Karpas-422 (cell line): Measurements from ENCODE around the gene BLID. TPM values are rescaled to one million over a fixed set of nuclear protein-coding genes. Genes with fewer than 3 reads are reported as not detected.

ENCODE experiments used
- DNase-seq: peaks from one replicate; pipeline ENCODE4 v3.0.0-alpha.2; 2015
- H2AFZ ChIP-seq: fragments of 200-600 bp; sonication (generic); 2 replicates; pipeline ENCODE4 v1.6.1; 2014; ENCODE audit warnings: antibody characterized with exemption, low read length, mixed read lengths
- H3K27ac ChIP-seq: fragments of 200-600 bp; sonication (generic); 2 replicates; pipeline ENCODE4 v1.5.1; 2014; ENCODE audit warnings: mild to moderate bottlenecking, low read length, moderate library complexity
- H3K27me3 ChIP-seq: fragments of 200-600 bp; sonication (generic); 2 replicates; pipeline ENCODE4 v1.6.1; 2014; ENCODE audit warnings: low read length, mixed read lengths
- H3K36me3 ChIP-seq: fragments of 200-600 bp; sonication (generic); 2 replicates; pipeline ENCODE4 v1.6.1; 2014; ENCODE audit warnings: low read length, mixed read lengths; ENCODE audit not compliant: insufficient read depth
- H3K4me1 ChIP-seq: fragments of 200-600 bp; sonication (generic); 2 replicates; pipeline ENCODE4 v1.6.1; 2014; ENCODE audit warnings: mild to moderate bottlenecking, low read length, mixed read lengths
- H3K4me2 ChIP-seq: fragments of 200-600 bp; sonication (generic); 2 replicates; pipeline ENCODE4 v1.6.1; 2014; ENCODE audit warnings: low read length, low read depth, mild to moderate bottlenecking; ENCODE audit not compliant: poor library complexity, severe bottlenecking
- H3K4me3 ChIP-seq: fragments of 200-600 bp; sonication (generic); 2 replicates; pipeline ENCODE4 v1.5.1; 2014; ENCODE audit warnings: mild to moderate bottlenecking, antibody characterized with exemption, low read length, mixed read lengths
- H3K79me2 ChIP-seq: fragments of 200-600 bp; sonication (generic); 2 replicates; pipeline ENCODE4 v1.6.1; 2014; ENCODE audit warnings: mild to moderate bottlenecking, low read length, mixed read lengths
- H3K9ac ChIP-seq: fragments of 200-600 bp; sonication (generic); 2 replicates; pipeline ENCODE4 v1.6.0; 2014; ENCODE audit warnings: low read length
- H3K9me2 ChIP-seq: fragments of 200-600 bp; sonication (generic), shearing (Covaris generic); replicated peaks from 2 replicates; pipeline ENCODE4 v1.6.0; 2014; ENCODE audit warnings: mild to moderate bottlenecking, low read length, moderate library complexity; ENCODE audit not compliant: insufficient read depth
- H3K9me3 ChIP-seq: fragments of 300-700, 200-600 bp; sonication (generic); 2 replicates; pipeline ENCODE4 v1.6.1; 2014; ENCODE audit warnings: low read length, mixed read lengths
- H4K20me1 ChIP-seq: fragments of 200-600 bp; sonication (generic); 2 replicates; pipeline ENCODE4 v1.6.1; 2014; ENCODE audit warnings: mild to moderate bottlenecking, antibody characterized with exemption, low read length, low read depth; ENCODE audit not compliant: insufficient read depth
- total RNA-seq: library from RNA; depleted of rRNA; stranded (reverse); fragments of >200 nt; shearing (Covaris generic); gene quantifications from 2 replicates; pipeline ENCODE4 v1.2.3, GENCODE V29; 2014; ENCODE audit warnings: low replicate concordance

Gene BLID
- total RNA-seq, 1 experiment from 2014 or later = not detected

DNA sequence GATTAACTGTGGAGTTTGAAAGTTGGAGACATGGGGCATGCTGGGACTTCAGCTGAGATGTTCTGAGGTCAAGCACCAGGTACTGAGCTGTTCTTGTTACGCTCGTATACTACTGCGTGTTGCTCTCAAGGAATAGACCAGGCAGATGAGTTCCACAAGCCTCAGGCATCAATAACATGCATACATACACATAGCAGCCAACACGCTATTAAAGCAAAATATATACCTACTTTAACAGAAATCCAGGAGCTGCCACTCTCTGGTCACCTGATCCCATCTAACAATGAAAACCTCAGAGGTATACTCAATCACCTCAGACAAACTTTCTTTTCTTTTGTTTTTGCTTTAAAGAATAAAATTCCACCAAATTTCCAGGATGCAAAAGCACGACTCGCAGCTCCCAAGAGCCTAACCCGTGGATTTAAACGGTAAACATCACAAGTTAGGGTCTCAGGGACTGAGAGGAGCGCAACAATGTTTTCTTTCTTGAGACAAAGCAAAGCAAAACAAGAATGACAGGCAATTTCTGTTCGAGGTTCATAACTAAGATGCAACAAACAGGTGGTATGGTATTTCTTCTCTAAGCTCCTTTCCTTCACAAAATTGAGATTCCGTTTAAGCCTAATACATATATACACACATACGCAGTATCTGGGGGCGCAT, 16.5 kb downstream of the BLID start:
- H3K9me2 ChIP-seq = no peaks in the 10 kb centered on the region
- H3K36me3 ChIP-seq = no peaks in the 10 kb centered on the region
- no peak overlapping the region for H3K4me2 ChIP-seq
- no peaks in the 10 kb centered on the region for H3K79me2 ChIP-seq
- H3K9ac ChIP-seq = no peak overlapping the region
- DNase-seq = no peak
- no peaks in the 10 kb centered on the region for H3K27me3 ChIP-seq
- no peaks in the 10 kb centered on the region for H3K9me3 ChIP-seq
- no peak overlapping the region for H3K4me3 ChIP-seq
- H3K4me1 ChIP-seq = no peaks in the 10 kb centered on the region
- no peaks in the 10 kb centered on the region for H4K20me1 ChIP-seq
- no peak overlapping the region for H2AFZ ChIP-seq
- H3K27ac ChIP-seq = no peak overlapping the region

DNA sequence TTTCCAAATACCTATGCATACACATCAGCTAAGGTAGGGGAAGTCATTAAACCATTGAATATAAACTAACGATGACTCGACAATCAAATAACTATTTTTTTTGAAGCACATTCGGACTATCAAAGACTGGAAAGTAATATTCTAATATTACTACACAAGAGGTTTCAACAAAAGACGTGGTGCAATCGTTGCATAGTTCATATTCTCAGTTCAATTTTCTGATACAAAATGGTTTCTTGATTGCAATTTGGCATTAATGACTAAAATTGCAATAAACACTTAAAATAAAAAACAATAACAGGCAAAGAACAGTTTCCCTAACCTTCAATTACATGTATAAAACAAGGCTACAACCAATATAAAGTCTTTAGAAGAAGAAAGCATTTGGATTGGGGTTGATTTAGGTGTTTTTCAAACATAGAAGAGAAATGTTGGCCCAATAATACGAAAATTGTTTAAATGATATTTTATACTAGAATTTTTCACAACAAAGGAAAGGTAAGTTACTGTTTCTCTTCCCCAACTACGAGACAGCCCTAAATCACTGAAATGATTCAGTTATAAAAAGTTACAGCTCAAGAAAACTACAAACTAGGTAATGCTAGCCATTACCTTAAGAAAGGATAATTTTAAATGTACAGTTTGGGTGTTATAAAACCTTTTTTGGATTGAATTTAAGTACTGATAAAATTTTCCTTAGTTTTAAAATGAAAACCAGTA, 17.6 kb downstream of the BLID start:
- no peak for DNase-seq
- H3K4me2 ChIP-seq = no peak overlapping the region

DNA sequence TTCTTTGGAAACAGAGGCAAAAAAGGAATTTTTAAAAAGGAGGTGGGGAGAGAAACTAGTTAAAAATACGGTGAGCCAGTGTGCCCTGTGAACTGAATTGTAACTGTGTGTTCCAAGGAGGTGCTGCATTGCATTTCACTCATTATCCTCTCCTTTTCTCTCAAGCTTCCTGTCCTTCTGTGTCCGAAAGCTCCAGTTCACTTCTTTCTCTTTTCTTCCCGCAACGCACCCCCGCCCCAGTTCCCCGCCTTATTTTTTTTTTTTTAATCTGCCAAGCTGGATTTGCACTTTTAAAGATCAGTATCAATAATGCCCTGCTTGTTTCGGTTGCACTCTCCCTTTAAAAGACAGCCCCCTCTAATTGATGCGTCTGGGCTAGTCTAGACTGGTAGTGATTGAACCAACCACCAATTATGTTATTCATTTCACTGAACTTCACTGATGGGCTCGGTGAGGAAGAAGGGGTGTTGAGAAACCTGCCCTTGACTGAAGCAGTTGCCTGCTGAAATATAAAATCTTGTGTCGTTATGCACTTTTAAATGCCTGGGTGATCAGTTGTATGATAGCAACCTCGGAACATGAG, 18.5 kb downstream of the BLID start:
- no peak for DNase-seq
- H3K9me2 ChIP-seq = no peaks in the 10 kb centered on the region
- no peak overlapping the region for H3K4me2 ChIP-seq
- no peaks in the 10 kb centered on the region for H3K4me1 ChIP-seq
- no peaks in the 10 kb centered on the region for H3K79me2 ChIP-seq
- no peak overlapping the region for H2AFZ ChIP-seq
- no peaks in the 10 kb centered on the region for H4K20me1 ChIP-seq
- no peak overlapping the region for H3K27ac ChIP-seq
- H3K36me3 ChIP-seq = no peaks in the 10 kb centered on the region
- H3K9me3 ChIP-seq = no peaks in the 10 kb centered on the region
- no peak overlapping the region for H3K4me3 ChIP-seq
- H3K9ac ChIP-seq = no peak overlapping the region
- no peaks in the 10 kb centered on the region for H3K27me3 ChIP-seq

More for the DNA sequence above, 17.6 kb downstream of the BLID start:
- H3K36me3 ChIP-seq = no peaks in the 10 kb centered on the region
- H3K9me2 ChIP-seq = no peaks in the 10 kb centered on the region
- no peaks in the 10 kb centered on the region for H3K27me3 ChIP-seq
- H2AFZ ChIP-seq = no peak overlapping the region
- H3K79me2 ChIP-seq = no peaks in the 10 kb centered on the region
- no peak overlapping the region for H3K4me3 ChIP-seq
- H3K9ac ChIP-seq = no peak overlapping the region
- H3K4me1 ChIP-seq = no peaks in the 10 kb centered on the region
- no peaks in the 10 kb centered on the region for H4K20me1 ChIP-seq
- H3K9me3 ChIP-seq = no peaks in the 10 kb centered on the region
- no peak overlapping the region for H3K27ac ChIP-seq

DNA sequence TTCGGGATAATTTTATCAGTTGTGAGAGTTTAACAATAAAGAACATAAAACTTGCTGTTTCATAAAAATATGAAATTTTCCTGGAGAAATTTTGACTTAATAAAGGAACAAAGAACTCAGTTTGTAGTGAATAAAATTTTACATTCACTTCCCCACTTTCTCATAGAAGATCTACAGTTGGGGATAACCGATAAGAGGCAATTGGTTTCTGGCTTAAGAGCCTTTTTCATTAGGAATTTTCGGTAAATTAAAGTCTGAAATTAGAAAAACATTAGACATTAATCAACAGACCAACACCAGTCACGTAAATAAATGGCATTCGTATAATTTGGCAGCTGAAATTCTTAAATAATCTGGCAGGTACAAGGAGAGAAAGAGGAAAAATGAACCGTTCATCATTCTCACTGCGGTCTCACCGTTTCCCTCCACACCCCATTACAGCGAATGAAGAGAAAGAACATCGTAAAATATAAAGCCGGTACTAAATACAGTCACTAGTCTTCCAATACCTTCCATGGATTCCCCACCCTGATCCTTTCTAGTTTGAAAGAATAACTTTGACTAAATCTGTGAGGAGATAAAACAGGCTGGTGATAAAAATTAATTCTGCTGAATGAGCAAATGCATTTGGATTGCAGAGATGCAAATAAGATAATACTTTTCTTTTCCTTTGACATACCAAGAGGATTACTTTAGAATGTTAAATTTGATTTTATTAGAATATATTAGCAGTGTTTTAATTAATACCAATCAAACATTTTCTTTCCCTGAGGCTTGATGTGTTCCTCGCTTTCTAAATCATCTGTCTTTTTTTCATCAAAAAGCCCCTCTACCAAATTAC, 19.5 kb downstream of the BLID start:
- no peak overlapping the region for H2AFZ ChIP-seq
- no peaks in the 10 kb centered on the region for H3K79me2 ChIP-seq
- no peaks in the 10 kb centered on the region for H3K36me3 ChIP-seq
- no peaks in the 10 kb centered on the region for H3K4me1 ChIP-seq
- H3K9ac ChIP-seq = no peak overlapping the region
- no peaks in the 10 kb centered on the region for H3K9me2 ChIP-seq
- H3K27me3 ChIP-seq = no peaks in the 10 kb centered on the region
- no peak overlapping the region for H3K4me3 ChIP-seq
- no peak overlapping the region for H3K27ac ChIP-seq
- H4K20me1 ChIP-seq = no peaks in the 10 kb centered on the region
- no peak for DNase-seq
- no peak overlapping the region for H3K4me2 ChIP-seq
- H3K9me3 ChIP-seq = no peaks in the 10 kb centered on the region

DNA sequence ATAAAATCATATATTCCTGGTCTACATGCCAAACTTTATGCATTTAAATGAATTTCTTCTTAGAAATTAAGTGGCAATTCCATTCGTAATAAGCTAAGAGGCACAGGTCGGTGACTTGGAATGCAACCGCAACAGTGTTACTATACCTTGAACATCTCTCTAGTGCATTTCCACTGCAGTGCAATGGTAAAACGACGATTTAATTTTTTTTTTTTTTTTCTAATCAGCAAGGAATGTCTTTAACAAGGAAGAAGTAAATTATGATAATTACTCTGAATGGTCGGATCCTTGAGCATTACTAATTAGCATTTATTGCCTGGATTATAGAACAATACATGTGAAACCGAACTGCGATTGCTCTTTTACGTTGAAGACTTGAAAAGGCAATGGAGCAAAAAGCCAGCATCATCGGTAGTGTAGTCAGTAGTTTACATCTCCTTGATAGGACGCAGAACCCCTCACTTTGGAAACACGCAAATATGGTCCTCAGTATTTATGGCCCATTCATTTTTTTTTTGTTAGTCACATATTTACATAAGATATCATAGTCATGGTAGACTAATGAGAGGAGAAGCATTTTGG, 20.2 kb downstream of the BLID start:
- Histone ChIP-seq H3K9me2 (no peaks in the 10 kb centered on the region), H3K4me1 (no peaks in the 10 kb centered on the region), H3K36me3 (no peaks in the 10 kb centered on the region), H3K27ac (no peak overlapping the region), H3K4me2 (no peak overlapping the region), H3K27me3 (no peaks in the 10 kb centered on the region), H4K20me1 (no peaks in the 10 kb centered on the region), H2AFZ (no peak overlapping the region), H3K9me3 (no peaks in the 10 kb centered on the region), H3K4me3 (no peak overlapping the region), H3K79me2 (no peaks in the 10 kb centered on the region), H3K9ac (no peak overlapping the region)
- no peak for DNase-seq

DNA sequence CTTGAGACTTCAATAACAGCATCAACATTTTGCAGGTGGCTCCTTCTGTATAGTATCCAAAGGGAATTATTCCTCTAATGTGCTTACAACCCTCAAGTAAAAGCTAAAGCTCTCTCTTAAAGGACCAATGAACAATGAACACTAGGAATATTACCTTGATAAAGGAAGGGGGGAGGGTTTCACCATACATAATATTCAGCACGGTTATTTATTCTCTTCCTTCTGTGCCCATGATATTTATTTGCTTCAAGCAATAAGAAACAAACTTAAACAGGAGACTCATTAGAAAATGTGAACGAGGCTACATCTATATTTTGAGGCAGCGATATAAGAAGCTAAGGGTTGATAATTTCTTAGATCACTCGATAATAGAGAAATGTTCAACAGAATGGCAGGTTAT, 21.2 kb downstream of the BLID start:
- Histone ChIP-seq H3K4me3 (no peak overlapping the region), H3K4me1 (no peaks in the 10 kb centered on the region), H3K79me2 (no peaks in the 10 kb centered on the region), H3K27ac (no peak overlapping the region), H3K4me2 (no peak overlapping the region), H3K36me3 (no peaks in the 10 kb centered on the region), H3K9me3 (no peaks in the 10 kb centered on the region), H3K9me2 (no peaks in the 10 kb centered on the region), H4K20me1 (no peaks in the 10 kb centered on the region), H3K27me3 (no peaks in the 10 kb centered on the region), H2AFZ (no peak overlapping the region), H3K9ac (no peak overlapping the region)
- no peak for DNase-seq

DNA sequence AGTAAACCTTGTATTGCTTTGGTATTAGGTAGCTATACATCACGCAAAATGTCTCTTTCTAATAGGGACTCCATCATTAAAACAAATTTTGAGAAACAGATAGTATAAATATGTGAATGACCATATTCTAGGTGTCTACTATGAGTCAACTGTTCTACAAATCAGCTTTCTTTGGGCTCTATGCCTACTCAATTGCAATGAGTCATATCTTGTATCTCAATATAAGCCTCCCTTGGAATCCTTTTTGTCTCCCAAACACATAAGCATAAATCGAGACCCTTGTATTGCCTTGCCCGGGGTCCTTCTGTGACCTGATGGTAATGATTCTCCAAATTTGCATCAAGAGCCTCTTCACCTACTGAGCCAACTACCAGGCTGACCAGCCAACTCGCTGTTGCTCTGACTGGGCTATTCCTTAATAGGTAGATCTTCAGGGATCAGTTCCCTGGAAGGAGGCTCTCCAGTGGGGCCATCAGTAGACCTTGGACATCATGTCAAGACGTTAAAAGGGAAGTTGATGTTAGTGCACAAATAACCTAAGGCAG, 22.2 kb downstream of the BLID start:
- no peaks in the 10 kb centered on the region for H3K9me2 ChIP-seq
- no peak overlapping the region for H3K4me3 ChIP-seq
- no peak overlapping the region for H3K27ac ChIP-seq
- H3K79me2 ChIP-seq = no peaks in the 10 kb centered on the region
- no peaks in the 10 kb centered on the region for H3K27me3 ChIP-seq
- no peak for DNase-seq
- H3K36me3 ChIP-seq = no peaks in the 10 kb centered on the region
- H3K9me3 ChIP-seq = no peaks in the 10 kb centered on the region
- no peaks in the 10 kb centered on the region for H3K4me1 ChIP-seq
- H3K9ac ChIP-seq = no peak overlapping the region
- no peak overlapping the region for H2AFZ ChIP-seq
- no peaks in the 10 kb centered on the region for H4K20me1 ChIP-seq
- no peak overlapping the region for H3K4me2 ChIP-seq
